HCT116 (cell line): ENCODE data around the gene FSHR.

Experiments
- CTCF ChIP-seq, 3 experiments: fragments of 200-600 bp in 1 of 3; sonication (generic) in 1 of 3; IDR thresholded peaks in 2 of 3; conservative IDR thresholded peaks in 1 of 3; 2 replicates each; pipeline ENCODE4 v1.5.1; 2012 to 2017; ENCODE audit warnings: low read depth in 2 of 3, low read length in 2 of 3, antibody characterized with exemption in 1 of 3, borderline replicate concordance in 1 of 3, control low read depth in 1 of 3, mild to moderate bottlenecking in 1 of 3, mixed read lengths in 1 of 3, mixed run types in 1 of 3, moderate library complexity in 1 of 3; ENCODE audit not compliant: insufficient read depth in 1 of 3
- RAD21 ChIP-seq: IDR thresholded peaks from 2 replicates; pipeline ENCODE4 v1.6.1; 2012; ENCODE audit warnings: low read depth, mild to moderate bottlenecking

GRCh38 chr2:48939232-48939631, 215.1 kb downstream of the FSHR start:
- TF ChIP-seq CTCF (IDR thresholded peaks at IDR 0.05 in 2 of 3, conservative IDR thresholded peaks at IDR 0.05 in 1 of 3; ENCODE audit: borderline replicate concordance in 1 of 3, insufficient read depth in 1 of 3, low read depth in 2 of 3, low read length in 2 of 3) (no peak), RAD21 (no peak)
